Mesendoderm (in vitro differentiated cells): ENCODE data around the gene NEO1.

Experiments used
- DNase-seq: peaks from one replicate; pipeline ENCODE4 v3.0.0; 2013
- H2AK5ac ChIP-seq: 2 replicates; pipeline ENCODE4 v1.6.1; 2013; ENCODE audit warnings: low read length, inconsistent platforms
- H2BK120ac ChIP-seq: 2 replicates; pipeline ENCODE4 v1.6.1; 2013; ENCODE audit warnings: low read depth, mild to moderate bottlenecking, low read length, moderate library complexity, mixed read lengths
- H2BK15ac ChIP-seq: replicated peaks from 2 replicates; pipeline ENCODE4 v1.6.1; 2013; ENCODE audit warnings: low read depth, mild to moderate bottlenecking, moderate library complexity
- H2BK5ac ChIP-seq: 2 replicates; pipeline ENCODE4 v1.6.1; 2013; ENCODE audit warnings: low read length, inconsistent platforms
- H3K18ac ChIP-seq: 2 replicates; pipeline ENCODE4 v1.6.1; 2013; ENCODE audit warnings: mild to moderate bottlenecking, low read length, mixed read lengths
- H3K23ac ChIP-seq: one replicate; pipeline ENCODE4 v1.6.1; 2013; ENCODE audit warnings: low read length
- H3K27ac ChIP-seq: 2 replicates; pipeline ENCODE4 v1.5.1; 2013; ENCODE audit warnings: low read depth, mild to moderate bottlenecking, inconsistent platforms, low read length, moderate library complexity
- H3K27me3 ChIP-seq: 2 replicates; pipeline ENCODE4 v1.6.1; 2013; ENCODE audit warnings: low read length, control low read depth, mild to moderate bottlenecking, inconsistent platforms; ENCODE audit not compliant: insufficient read depth, poor library complexity
- H3K36me3 ChIP-seq: 2 replicates; pipeline ENCODE4 v1.6.1; 2013; ENCODE audit warnings: low read length, inconsistent platforms; ENCODE audit not compliant: control insufficient read depth, insufficient read depth
- H3K4ac ChIP-seq: one replicate; pipeline ENCODE4 v1.6.1; 2013; ENCODE audit warnings: low read depth, mild to moderate bottlenecking, low read length, moderate library complexity
- H3K4me1 ChIP-seq: 2 replicates; pipeline ENCODE4 v1.6.1; 2013; ENCODE audit warnings: low read depth, low read length, inconsistent platforms; ENCODE audit not compliant: control insufficient read depth
- H3K4me2 ChIP-seq: 2 replicates; pipeline ENCODE4 v1.6.1; 2013; ENCODE audit warnings: low read length
- H3K4me3 ChIP-seq: 2 replicates; pipeline ENCODE4 v1.5.1; 2013; ENCODE audit warnings: mild to moderate bottlenecking, low read length
- H3K56ac ChIP-seq: one replicate; pipeline ENCODE4 v1.6.1; 2013; ENCODE audit warnings: low read length
- H3K79me1 ChIP-seq: 2 replicates; pipeline ENCODE4 v1.6.1; 2013; ENCODE audit warnings: low read length, inconsistent platforms
- H3K79me2 ChIP-seq: 2 replicates; pipeline ENCODE4 v1.6.1; 2013; ENCODE audit warnings: mild to moderate bottlenecking, low read length; ENCODE audit not compliant: control insufficient read depth, insufficient read depth
- H3K9ac ChIP-seq: 2 replicates; pipeline ENCODE4 v1.6.1; 2013; ENCODE audit warnings: low read length, inconsistent platforms
- H4K5ac ChIP-seq: one replicate; pipeline ENCODE4 v1.6.1; 2013; ENCODE audit warnings: low read length
- H4K8ac ChIP-seq: one replicate; pipeline ENCODE4 v1.6.1; 2013; ENCODE audit warnings: low read depth, mild to moderate bottlenecking, control low read depth, low read length, moderate library complexity
- WGBS: extraction: QIAGEN DNeasy Blood & Tissue Kit; methylation state at CpG from one replicate; pipeline ENCODE4 v1.1.7; 2013; ENCODE audit warnings: low lambda C conversion rate, missing lambda C conversion rate; ENCODE audit not compliant: insufficient coverage; ENCODE audit errors: extremely low coverage; 5-methylcytosine and 5-hydroxymethylcytosine counted together

The NEO1 gene

DNA sequence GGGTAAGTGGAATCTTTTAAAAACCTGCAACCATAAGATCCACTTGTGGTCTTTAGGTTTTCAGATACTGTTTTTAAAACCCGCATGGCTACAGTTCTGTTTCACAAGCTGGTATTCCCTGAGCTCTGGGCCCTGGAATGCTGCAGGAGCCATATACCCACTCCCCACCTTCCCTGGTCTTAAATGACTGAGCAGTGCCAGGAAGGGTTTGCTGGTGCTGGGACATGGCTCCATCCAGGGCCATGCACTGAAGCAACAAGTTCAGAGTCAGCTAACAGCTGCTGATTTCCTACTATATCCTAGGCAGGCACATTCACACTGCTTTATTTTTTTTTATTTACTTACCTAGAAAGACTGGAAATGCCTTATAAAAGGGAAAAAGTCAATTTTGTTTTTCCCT is 239.2 kb downstream of the NEO1 start:
- Histone ChIP-seq H3K4me2 (no peak overlapping the region), H2BK120ac (no peak overlapping the region), H3K9ac (no peak overlapping the region), H3K56ac (no peak overlapping the region), H2BK5ac (no peak overlapping the region), H2BK15ac (no peak overlapping the region), H3K36me3 (no peaks in the 10 kb centered on the region), H3K4me3 (no peak overlapping the region), H3K18ac (no peak overlapping the region), H3K79me2 (no peaks in the 10 kb centered on the region), H3K79me1 (no peaks in the 10 kb centered on the region), H3K4ac (no peak overlapping the region), H2AK5ac (no peak overlapping the region), H4K8ac (no peak overlapping the region), H3K23ac (no peak overlapping the region), H3K27ac (no peak overlapping the region), H3K4me1 (no peaks in the 10 kb centered on the region), H4K5ac (no peak overlapping the region), H3K27me3 (no peaks in the 10 kb centered on the region)
- WGBS = no CpG with 5 or more reads among the region's 1 CpG
- DNase-seq = no peak

DNA sequence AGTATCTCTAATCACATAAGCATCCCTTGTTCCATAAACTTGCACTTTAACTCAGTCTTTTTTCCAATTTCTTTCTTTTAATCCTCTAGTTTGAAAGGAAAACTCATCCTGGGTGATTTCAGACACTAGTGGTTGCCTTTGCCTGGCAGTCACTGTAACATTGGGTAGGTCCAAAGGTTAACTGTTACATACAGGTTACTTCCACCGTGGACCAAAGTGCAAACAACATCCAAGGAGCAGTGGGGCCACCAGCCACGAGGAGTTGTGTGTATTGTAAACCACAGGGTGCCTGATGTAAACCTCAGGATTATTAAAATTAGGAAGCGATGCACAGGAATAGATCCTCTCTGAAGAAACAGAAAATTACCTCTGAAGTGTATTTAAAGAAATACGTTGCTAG is 241.5 kb downstream of the NEO1 start:
- Histone ChIP-seq H3K4me3 (no peak overlapping the region), H3K18ac (no peak overlapping the region), H2BK15ac (no peak overlapping the region), H3K9ac (no peak overlapping the region), H3K4me1 (no peaks in the 10 kb centered on the region), H3K4me2 (no peak overlapping the region), H3K23ac (no peak overlapping the region), H3K56ac (no peak overlapping the region), H3K79me1 (no peaks in the 10 kb centered on the region), H4K8ac (no peak overlapping the region), H3K36me3 (no peaks in the 10 kb centered on the region), H2BK5ac (no peak overlapping the region), H2AK5ac (no peak overlapping the region), H3K79me2 (no peaks in the 10 kb centered on the region), H4K5ac (no peak overlapping the region), H3K27ac (no peak overlapping the region), H2BK120ac (no peak overlapping the region), H3K4ac (no peak overlapping the region), H3K27me3 (no peaks in the 10 kb centered on the region)
- no peak for DNase-seq
- no CpG with 5 or more reads among the region's 4 CpGs for WGBS

DNA sequence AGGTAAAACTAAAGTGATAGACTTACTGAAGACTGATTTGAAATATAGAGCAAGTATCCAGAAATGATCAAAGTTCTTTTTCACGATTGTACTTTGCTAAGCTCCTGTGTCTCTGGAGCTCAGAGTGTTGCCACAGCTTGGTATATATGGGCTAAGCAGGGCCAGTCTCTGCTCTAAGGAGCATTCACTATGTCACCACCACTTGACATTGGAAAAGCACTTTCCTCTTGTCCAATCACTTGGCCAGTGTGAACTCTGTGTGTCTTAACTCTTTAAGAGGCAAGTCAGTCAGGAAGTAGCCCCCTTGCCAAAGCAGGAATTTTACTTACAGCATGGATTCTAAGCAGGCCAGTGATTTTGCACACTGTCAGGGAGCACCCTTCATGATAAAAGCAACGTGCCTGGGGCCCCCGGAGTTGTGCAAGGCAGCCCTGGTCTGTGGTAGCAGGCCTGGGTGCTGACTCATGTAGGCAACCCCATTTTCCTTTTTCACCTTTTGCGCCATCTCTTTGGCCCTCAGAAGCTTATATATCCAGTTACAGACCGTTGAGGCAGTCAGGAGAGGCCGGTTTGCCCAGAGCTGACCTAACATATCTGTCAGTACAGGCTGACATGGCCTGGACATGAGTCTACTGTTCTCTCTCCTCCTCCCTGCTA is 243.5 kb downstream of the NEO1 start:
- Histone ChIP-seq H3K4me1 (no peaks in the 10 kb centered on the region), H4K5ac (no peak overlapping the region), H3K4ac (no peak overlapping the region), H3K27ac (no peak overlapping the region), H3K27me3 (no peaks in the 10 kb centered on the region), H3K56ac (no peak overlapping the region), H2BK15ac (no peak overlapping the region), H3K4me2 (no peak overlapping the region), H3K4me3 (no peak overlapping the region), H3K79me1 (no peaks in the 10 kb centered on the region), H3K79me2 (no peaks in the 10 kb centered on the region), H2AK5ac (no peak overlapping the region), H3K18ac (no peak overlapping the region), H4K8ac (no peak overlapping the region), H2BK120ac (no peak overlapping the region), H3K23ac (no peak overlapping the region), H3K9ac (no peak overlapping the region), H2BK5ac (no peak overlapping the region), H3K36me3 (no peaks in the 10 kb centered on the region)
- no CpG with 5 or more reads among the region's 6 CpGs for WGBS
- no peak for DNase-seq

DNA sequence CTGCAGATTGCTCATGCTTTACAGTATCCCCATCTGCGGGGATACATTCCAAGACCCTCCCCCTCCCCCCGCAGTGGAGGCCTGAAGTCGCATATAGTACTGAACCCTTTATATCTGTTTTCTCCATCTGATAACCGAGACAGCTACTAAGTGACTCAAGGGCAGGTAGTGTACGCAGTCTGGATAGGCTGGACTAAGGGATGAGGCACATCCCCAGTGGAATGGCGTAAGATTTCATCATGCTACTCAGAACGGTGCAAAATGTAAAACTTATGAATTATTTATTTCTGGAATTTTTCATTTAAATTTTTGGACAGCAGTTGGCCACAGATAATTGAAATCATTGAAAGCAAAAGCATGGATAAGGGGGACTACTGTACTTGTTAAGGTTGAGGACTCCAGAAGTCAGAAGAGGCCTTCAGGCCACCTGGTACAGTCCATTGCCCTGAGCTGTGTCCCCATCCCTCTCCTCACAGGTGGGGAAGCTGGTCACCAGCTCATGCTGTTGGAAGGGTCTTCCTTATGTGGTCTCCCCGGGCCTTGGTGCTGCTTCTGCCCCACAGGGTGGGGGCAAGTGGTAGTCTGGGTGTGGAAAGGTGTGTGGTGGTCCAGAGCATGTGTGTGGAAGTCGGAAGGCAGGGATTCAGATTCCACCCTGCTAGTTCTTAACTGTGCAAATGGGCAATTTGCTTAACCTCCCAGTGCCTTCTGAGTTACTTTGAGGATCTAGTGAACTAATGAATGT is 244.5 kb downstream of the NEO1 start:
- no CpG with 5 or more reads among the region's 9 CpGs for WGBS
- no peak overlapping the region for H3K18ac ChIP-seq
- peak; percentile 11 for DNase-seq
- no peak overlapping the region for H3K9ac ChIP-seq
- no peak overlapping the region for H2BK15ac ChIP-seq
- no peak overlapping the region for H3K4me3 ChIP-seq
- no peaks in the 10 kb centered on the region for H3K79me2 ChIP-seq
- no peaks in the 10 kb centered on the region for H3K79me1 ChIP-seq
- no peak overlapping the region for H4K5ac ChIP-seq
- no peak overlapping the region for H3K4me2 ChIP-seq
- H3K23ac ChIP-seq = no peak overlapping the region
- no peak overlapping the region for H2BK5ac ChIP-seq
- no peak overlapping the region for H3K27ac ChIP-seq
- H3K4me1 ChIP-seq = no peaks in the 10 kb centered on the region
- H3K56ac ChIP-seq = no peak overlapping the region
- H4K8ac ChIP-seq = no peak overlapping the region
- no peak overlapping the region for H2BK120ac ChIP-seq
- no peaks in the 10 kb centered on the region for H3K27me3 ChIP-seq
- H3K36me3 ChIP-seq = peaks cover 3% of the 10 kb centered on the region
- no peak overlapping the region for H3K4ac ChIP-seq
- no peak overlapping the region for H2AK5ac ChIP-seq

DNA sequence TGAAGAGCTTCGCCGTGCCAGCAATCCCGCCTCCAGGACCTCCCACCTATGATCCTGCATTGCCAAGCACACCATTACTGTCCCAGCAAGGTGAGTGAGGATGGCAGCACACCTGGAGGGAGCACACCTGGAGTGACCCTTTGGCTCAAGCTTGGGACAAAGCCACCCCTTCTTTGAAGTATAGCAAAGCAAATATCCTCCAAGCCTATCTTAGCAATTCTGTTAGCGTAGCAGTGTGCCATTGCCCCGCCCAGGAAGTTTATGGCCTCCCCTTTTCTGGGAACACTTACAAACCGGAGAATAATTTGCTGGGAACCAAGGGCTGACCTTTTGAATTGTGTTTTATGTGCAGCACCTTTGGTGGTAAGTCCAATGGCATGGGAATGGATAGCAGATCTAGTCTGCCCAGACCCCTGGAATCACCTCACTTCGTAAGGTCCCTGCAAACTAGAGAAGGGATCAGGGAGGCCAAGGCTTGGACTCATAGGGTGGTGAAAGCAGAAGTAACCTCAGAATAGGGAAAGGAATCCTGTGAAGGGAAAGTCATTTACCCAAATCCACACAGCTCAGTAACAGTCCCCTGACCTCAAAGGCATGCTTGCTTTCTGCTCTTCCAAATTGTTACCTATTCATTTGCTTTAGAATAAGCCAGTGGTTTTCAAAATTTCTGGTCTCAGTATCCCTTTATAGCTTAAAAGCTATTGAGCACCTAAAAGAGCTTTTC is 246.4 kb downstream of the NEO1 start:
- Histone ChIP-seq H3K79me2 (no peaks in the 10 kb centered on the region), H4K5ac (no peak overlapping the region), H3K56ac (no peak overlapping the region), H3K4me1 (no peaks in the 10 kb centered on the region), H3K9ac (no peak overlapping the region), H2BK5ac (no peak overlapping the region), H3K18ac (no peak overlapping the region), H4K8ac (no peak overlapping the region), H3K23ac (no peak overlapping the region), H2BK15ac (no peak overlapping the region), H2AK5ac (no peak overlapping the region), H3K79me1 (no peaks in the 10 kb centered on the region), H3K36me3 (peaks cover 4% of the 10 kb centered on the region), H2BK120ac (no peak overlapping the region), H3K27me3 (no peaks in the 10 kb centered on the region), H3K4ac (no peak overlapping the region), H3K4me3 (no peak overlapping the region), H3K4me2 (no peak overlapping the region), H3K27ac (no peak overlapping the region)
- no peak for DNase-seq
- WGBS = no CpG with 5 or more reads among the region's 7 CpGs
